ENCODE measurements around the gene FBXL16. TPM values are rescaled to one million over a fixed set of nuclear protein-coding genes. Genes with fewer than 3 reads are reported as not detected.
"Not testable (repeated sequence)": the region's sequence is repeated elsewhere in the genome, so short reads cannot be mapped to it uniquely, and the experiment has no call there.

FBXL16 gene
- polyA plus RNA-seq (3.4 and 6.1 TPM in 2 replicates), polyA minus RNA-seq (8.0 and 10.8 TPM in 2 replicates)

GRCh38 chr16:705431-706188, at the start of gene FBXL16:
Gene FBXL16, minus strand, starts transcription at chr16:705801. Its CDS starts 8,396 bp downstream, at chr16:697405.
- H3K27me3 ChIP-seq (ENCODE audit: insufficient read depth, low read depth, low read length) = peaks cover 18% of the 10 kb centered on the region
- H3K9me3 ChIP-seq (ENCODE audit: low read length) = no peaks in the 10 kb centered on the region
- H3K36me3 ChIP-seq (ENCODE audit: insufficient read depth, low read length) = no peaks in the 10 kb centered on the region
- peak within 1 kb of the TSS; percentile 96 for H3K4me3 ChIP-seq (ENCODE audit: low read length)
- peaks cover under 1% of the 10 kb centered on the region for H3F3A ChIP-seq (ENCODE audit: insufficient read depth, low read length, poor library complexity, severe bottlenecking)
- no peaks in the 10 kb centered on the region for H3K9me2 ChIP-seq (ENCODE audit: insufficient read depth, low read length)
- peaks cover 38% of the 10 kb centered on the region for H3K79me2 ChIP-seq (replicated peaks; ENCODE audit: insufficient read depth, low read length)
- peak within 1 kb of the TSS; percentile 86 for H3K27ac ChIP-seq (ENCODE audit: low read length)
- peak within 1 kb of the TSS; percentile 87 for H3K4me2 ChIP-seq (ENCODE audit: low read length)
- H2AFZ ChIP-seq (ENCODE audit: low read depth, low read length) = peak within 1 kb of the TSS; percentile 2
- TF ChIP-seq POLR2AphosphoS5 (IDR thresholded peaks at IDR 0.05) (peak; percentile 54), REST (IDR thresholded peaks at IDR 0.05; ENCODE audit: borderline replicate concordance) (no peak), EP300 (conservative IDR thresholded peaks at IDR 0.05; ENCODE audit: poor library complexity, severe bottlenecking) (peak; percentile 18), MXI1 (conservative IDR thresholded peaks at IDR 0.05; ENCODE audit: poor library complexity, severe bottlenecking) (peak; percentile 47)
- H4K20me1 ChIP-seq (ENCODE audit: insufficient read depth) = peaks cover 37% of the 10 kb centered on the region
- peak within 1 kb of the TSS; percentile 89 for H3K9ac ChIP-seq (ENCODE audit: low read length)

DNA sequence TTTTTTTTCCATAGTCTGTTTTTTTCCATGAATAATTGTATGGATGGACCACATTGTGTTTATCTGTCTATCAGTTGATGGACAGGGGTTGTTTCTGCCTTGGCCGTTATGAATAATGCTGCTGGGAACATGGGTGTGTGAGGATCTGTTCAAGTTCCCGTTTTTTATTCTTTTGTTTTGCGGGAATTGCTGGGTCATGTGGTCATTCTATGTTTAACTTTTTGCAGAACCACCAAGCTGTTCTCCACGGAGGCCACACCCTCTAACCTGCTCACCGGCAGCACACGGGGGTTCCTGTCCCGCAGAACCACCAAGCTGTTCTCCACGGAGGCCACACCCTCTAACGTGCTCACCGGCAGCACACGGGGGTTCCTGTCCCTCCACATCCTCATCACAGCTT, 49.1 kb upstream of the FBXL16 start:
- Histone ChIP-seq H2AFZ (ENCODE audit: low read depth, low read length) (no peak overlapping the region), H3K27ac (ENCODE audit: low read length) (no peak overlapping the region), H3K27me3 (ENCODE audit: insufficient read depth, low read depth, low read length) (no peaks in the 10 kb centered on the region), H3K4me3 (ENCODE audit: low read length) (no peak overlapping the region), H3K4me2 (ENCODE audit: low read length) (no peak overlapping the region), H4K20me1 (ENCODE audit: insufficient read depth) (no peaks in the 10 kb centered on the region), H3K36me3 (ENCODE audit: insufficient read depth, low read length) (no peaks in the 10 kb centered on the region), H3K9me3 (ENCODE audit: low read length) (peaks cover 4% of the 10 kb centered on the region), H3K9ac (ENCODE audit: low read length) (no peak overlapping the region), H3K9me2 (ENCODE audit: insufficient read depth, low read length) (no peaks in the 10 kb centered on the region), H3F3A (ENCODE audit: insufficient read depth, low read length, poor library complexity, severe bottlenecking) (no peaks in the 10 kb centered on the region), H3K79me2 (replicated peaks; ENCODE audit: insufficient read depth, low read length) (no peaks in the 10 kb centered on the region)
- TF ChIP-seq REST (IDR thresholded peaks at IDR 0.05; ENCODE audit: borderline replicate concordance) = no peak
- TF ChIP-seq POLR2AphosphoS5 (IDR thresholded peaks at IDR 0.05) = no peak
- no peak for TF ChIP-seq MXI1 (conservative IDR thresholded peaks at IDR 0.05; ENCODE audit: poor library complexity, severe bottlenecking)
- TF ChIP-seq TAF1 (IDR thresholded peaks at IDR 0.05; ENCODE audit: low read depth) = no peak
- TF ChIP-seq RAD21 (conservative IDR thresholded peaks at IDR 0.05) = no peak
- no peak for TF ChIP-seq SMC3 (conservative IDR thresholded peaks at IDR 0.05; ENCODE audit: poor library complexity)
- TF ChIP-seq EP300 (conservative IDR thresholded peaks at IDR 0.05; ENCODE audit: poor library complexity, severe bottlenecking) = no peak
- TF ChIP-seq EZH2 (IDR thresholded peaks at IDR 0.05; ENCODE audit: borderline replicate concordance, insufficient read depth, low read length, poor library complexity, severe bottlenecking) = no peak
- TF ChIP-seq CTCF (IDR thresholded peaks at IDR 0.05; ENCODE audit: poor library complexity, severe bottlenecking) = no peak

DNA sequence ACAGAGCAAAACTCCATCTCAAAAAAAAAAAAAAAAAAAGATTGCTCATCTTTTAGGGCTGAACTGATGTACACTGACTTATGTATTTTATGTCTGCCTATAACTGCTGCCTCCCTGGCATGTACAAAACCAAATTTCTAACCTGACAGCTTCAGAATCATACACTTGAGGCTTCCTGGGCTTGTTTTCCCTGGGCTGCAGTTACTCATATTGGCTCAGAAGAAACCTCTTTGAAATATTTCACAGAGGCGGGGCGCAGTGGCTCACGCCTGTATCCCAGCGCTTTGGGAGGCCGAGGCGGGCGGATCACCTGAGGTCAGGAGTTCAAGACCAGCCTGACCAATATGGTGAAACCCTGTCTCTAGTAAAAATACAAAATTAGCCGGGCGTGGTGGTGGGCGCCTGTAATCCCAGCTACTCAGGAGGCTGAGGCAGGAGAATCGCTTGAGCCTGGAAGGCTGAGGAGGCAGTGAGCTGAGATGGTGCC, 48.6 kb upstream of the FBXL16 start:
- H3K9me2 ChIP-seq (ENCODE audit: insufficient read depth, low read length); H3K27me3 ChIP-seq (ENCODE audit: insufficient read depth, low read depth, low read length); H3K9ac ChIP-seq (ENCODE audit: low read length); H3K36me3 ChIP-seq (ENCODE audit: insufficient read depth, low read length); H3K79me2 ChIP-seq (replicated peaks; ENCODE audit: insufficient read depth, low read length); H3K27ac ChIP-seq (ENCODE audit: low read length); H3F3A ChIP-seq (ENCODE audit: insufficient read depth, low read length, poor library complexity, severe bottlenecking); H4K20me1 ChIP-seq (ENCODE audit: insufficient read depth); H3K4me3 ChIP-seq (ENCODE audit: low read length); H2AFZ ChIP-seq (ENCODE audit: low read depth, low read length); H3K9me3 ChIP-seq (ENCODE audit: low read length); H3K4me2 ChIP-seq (ENCODE audit: low read length): not testable (repeated sequence)
